Stimulated activated CD4-positive, alpha-beta T cell treated with anti-CD3 and anti-CD28 coated beads, Interleukin-4, amount 100 ng/mL, for 4 hours (primary cell): ENCODE results near the gene MIEN1.
A peak's percentile ranks its signal among the peaks of the same experiment; 100 is the strongest.
"Not testable (repeated sequence)": the region's sequence is repeated elsewhere in the genome, so short reads cannot be mapped to it uniquely, and the experiment has no call there.

Experiments used
- DNase-seq, 2 experiments: peaks; one replicate each; pipeline ENCODE4 v3.0.0-alpha.2; 2020

MIEN1 gene

GRCh38 chr17:39739885-39740356 is 9.6 kb upstream of the MIEN1 start:
- no peak for DNase-seq

GRCh38 chr17:39738983-39739884 is 8.9 kb upstream of the MIEN1 start:
- no peak for DNase-seq

DNA sequence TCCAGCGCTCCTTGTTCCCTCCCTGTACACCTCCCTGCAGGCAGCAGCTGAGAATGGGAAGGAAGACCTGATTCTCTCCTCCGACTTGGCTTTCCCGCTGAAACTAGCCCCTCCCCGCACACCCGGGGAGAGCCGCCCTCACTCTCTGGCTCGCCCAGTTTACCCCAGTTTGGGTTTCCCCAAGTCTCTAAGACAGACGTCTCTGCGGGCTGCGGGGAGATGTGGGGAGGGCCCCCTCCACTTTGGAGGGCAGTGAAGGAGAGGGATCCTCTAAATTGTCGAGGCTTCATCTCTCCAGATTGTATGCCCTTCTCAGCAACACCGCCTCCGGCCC is 8.2 kb upstream of the MIEN1 start:
- peak; percentile 35 to 50 for DNase-seq

DNA sequence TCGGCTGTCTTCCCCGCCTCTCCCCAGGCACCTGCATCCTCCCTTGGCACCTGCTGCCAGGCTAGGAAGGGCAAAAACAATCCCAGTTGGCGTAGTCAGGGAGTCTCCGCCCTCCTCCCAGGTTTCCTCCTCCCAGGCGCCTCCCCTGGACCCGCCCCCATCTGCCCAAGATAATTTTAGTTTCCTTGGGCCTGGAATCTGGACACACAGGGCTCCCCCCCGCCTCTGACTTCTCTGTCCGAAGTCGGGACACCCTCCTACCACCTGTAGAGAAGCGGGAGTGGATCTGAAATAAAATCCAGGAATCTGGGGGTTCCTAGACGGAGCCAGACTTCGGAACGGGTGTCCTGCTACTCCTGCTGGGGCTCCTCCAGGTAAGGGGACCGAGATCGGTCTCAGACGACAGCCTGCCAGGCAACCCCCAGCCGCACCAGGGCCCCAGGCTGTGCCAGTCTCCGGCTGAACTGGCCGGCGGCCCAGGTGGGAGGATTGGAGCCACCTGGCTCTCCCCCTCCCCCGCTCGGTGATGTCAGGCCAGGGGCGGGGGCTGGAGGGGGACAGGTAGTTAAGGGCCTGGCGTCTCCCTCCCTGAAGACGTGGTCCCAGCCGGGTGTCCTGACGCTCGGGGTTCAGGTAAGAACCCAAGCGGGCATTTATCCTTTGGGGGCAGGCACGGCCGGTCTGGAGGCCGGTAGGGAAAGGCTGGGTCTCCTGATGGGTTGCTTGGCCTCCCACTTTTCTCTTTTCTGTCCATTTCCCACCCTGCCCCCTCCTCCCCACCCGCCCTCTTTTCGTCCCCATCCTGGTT is 7.6 kb upstream of the MIEN1 start, which contains the start of gene GRB7:
GRB7 (plus strand) TSS at position 179 of the 808 bp plus-strand sequence. CDS start 4,364 bp downstream, outside the sequence.
- no peak for DNase-seq

DNA sequence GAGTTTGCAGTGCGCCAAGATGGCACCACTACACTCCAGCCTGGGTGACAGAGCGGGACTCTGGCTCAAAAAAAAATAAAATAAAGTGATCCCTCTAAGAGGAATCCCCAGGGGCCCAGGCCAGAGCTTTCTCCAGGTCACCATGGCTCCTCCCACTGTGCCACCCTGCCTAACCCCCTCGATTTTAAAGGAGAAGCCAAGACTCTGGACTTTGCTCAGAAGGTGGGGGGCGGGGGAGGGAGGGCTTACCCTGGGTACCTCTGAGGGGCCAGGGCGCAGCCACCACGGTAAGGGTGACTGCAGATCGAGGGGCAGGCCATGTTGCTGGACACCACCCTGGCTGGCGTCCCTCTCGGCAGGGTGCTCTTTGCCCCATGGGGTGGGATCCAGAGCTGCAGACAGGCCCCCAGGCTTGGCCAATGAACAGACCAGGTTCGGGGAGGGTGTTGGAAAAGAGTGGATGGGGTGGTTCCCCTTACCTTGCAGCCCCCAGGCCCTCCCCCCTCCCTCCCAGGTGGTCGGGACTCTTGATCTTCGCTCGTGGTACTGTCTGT is 7.0 kb upstream of the MIEN1 start:
- DNase-seq: no peak

- DNase-seq: no peak
Observed at GRCh38 chr17:39736319-39737165, 6.2 kb upstream of the MIEN1 start.

DNA sequence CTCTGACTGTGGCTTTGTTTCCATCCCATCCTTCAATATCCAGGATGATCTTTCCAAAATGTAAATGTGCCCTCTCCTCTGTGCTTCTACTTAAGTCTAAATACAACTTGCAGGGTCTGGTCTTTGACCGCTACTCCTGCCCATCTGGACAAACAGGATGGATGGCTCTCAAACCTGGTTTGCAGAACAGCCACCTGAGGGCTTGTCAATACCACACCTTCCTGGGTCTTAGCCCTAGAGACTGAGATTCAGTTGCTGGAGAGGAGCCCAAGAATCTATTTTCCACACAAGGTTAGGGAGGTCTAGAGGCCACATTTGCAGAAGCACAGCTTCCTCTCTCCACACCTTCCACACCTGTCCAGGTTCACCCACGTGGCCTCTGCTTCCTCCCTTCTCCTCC is 5.5 kb upstream of the MIEN1 start:
- no peak for DNase-seq

DNA sequence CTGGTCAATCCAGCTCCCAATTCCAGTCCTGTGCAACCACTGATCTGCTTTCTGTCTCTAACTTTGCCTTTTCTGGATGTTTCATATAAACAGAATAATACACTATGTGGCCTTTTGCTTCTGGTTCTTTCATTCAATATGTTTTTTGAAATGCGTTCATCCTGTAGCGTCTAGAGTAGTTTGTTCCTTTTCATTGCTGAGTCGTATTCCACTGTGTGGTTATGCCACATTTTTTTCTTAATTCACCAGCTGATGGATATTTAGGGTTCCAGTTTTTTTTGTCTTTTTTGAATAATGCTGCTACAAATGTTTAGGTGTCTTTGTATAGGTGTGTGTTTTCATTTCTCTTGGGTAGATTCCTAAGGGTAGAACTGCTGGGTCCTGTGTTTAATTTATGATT is 2.3 kb upstream of the MIEN1 start:
- no peak for DNase-seq

DNA sequence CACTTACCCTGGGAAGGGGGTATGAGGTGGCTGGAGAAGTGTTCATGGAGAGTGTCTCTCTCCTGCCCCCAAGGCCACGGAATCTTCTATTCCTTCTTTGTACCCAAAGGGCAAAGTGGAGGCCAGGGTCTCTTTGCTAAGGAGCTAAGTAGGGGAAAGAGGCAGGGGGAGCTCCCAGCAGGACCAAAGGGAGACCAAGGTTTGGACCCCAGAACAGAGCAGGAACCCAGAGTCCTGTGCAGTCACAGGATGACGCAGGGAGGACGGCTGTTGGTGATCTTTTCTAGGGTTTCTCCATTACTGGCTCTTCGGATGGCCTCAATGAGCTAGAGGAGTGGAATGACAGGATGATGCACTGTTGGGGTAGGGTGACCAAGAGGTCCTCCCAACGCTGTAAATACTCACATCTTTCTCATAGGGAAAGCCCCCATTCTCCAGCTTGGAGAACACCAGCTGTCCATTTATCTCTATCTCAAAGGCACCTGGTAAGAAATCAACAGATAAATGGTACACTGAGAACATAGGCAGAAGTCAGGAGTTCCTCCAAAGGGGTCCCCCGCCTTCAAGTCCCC is 966 bp downstream of the MIEN1 start:
- DNase-seq: no peak

DNA sequence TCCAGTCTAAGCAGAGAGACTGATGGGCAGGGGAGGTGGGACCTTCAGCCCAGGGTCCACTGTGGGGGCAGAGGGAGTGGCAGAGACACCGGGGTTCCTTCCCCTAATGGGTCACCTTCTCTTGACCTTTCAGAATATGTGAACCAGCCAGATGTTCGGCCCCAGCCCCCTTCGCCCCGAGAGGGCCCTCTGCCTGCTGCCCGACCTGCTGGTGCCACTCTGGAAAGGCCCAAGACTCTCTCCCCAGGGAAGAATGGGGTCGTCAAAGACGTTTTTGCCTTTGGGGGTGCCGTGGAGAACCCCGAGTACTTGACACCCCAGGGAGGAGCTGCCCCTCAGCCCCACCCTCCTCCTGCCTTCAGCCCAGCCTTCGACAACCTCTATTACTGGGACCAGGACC is 2.8 kb downstream of the MIEN1 start:
- DNase-seq: no peak

DNA sequence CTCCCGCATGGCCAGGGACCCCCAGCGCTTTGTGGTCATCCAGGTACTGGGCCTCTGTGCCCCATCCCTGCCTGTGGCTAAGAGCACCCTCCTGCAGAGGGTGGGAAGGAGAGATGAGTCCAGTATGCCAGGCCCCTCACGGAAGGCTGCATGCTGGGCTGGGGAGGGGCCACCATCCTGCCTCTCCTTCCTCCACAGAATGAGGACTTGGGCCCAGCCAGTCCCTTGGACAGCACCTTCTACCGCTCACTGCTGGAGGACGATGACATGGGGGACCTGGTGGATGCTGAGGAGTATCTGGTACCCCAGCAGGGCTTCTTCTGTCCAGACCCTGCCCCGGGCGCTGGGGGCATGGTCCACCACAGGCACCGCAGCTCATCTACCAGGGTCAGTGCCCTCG is 3.7 kb downstream of the MIEN1 start:
- DNase-seq: no peak

GRCh38 chr17:39725923-39726322 is 4.4 kb downstream of the MIEN1 start:
- not testable (repeated sequence) for DNase-seq

- DNase-seq: no peak
Observed at GRCh38 chr17:39724731-39725130, 5.6 kb downstream of the MIEN1 start.

DNA sequence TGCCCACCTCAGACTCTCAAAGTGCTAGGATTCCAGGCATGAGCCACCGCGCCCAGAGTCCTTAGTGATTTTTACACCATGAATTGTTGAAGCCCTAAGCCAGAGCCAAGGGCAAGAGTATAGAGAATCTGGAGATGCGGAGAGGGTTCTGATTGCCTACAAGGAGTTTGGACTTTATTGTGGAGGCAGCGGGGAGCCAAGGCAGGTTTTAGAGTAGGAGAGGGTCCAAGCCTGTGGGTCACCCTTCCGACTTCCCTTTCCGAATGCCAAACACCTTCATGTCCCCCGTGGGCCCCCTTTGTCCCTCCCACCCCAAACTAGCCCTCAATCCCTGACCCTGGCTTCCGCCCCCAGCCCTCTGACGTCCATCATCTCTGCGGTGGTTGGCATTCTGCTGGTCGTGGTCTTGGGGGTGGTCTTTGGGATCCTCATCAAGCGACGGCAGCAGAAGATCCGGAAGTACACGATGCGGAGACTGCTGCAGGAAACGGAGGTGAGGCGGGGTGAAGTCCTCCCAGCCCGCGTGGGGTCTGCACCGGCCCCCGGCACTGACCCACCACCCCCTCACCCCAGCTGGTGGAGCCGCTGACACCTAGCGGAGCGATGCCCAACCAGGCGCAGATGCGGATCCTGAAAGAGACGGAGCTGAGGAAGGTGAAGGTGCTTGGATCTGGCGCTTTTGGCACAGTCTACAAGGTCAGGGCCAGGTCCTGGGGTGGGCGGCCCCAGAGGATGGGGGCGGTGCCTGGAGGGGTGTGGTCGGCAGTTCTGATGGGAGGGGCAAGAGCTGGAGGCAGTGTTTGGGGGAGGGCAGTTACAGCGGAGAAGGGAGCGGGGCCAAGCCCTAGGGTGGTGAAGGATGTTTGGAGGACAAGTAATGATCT is 7.1 kb downstream of the MIEN1 start:
- DNase-seq: no peak

- DNase-seq: no peak
Observed at GRCh38 chr17:39722104-39722503, 8.2 kb downstream of the MIEN1 start.

- DNase-seq: no peak
Observed at GRCh38 chr17:39719563-39720355, 10.6 kb downstream of the MIEN1 start.

- DNase-seq: no peak
Observed at GRCh38 chr17:39717660-39718059, 12.7 kb downstream of the MIEN1 start.

GRCh38 chr17:39716879-39717536 is 13.3 kb downstream of the MIEN1 start:
- DNase-seq: no peak

DNA sequence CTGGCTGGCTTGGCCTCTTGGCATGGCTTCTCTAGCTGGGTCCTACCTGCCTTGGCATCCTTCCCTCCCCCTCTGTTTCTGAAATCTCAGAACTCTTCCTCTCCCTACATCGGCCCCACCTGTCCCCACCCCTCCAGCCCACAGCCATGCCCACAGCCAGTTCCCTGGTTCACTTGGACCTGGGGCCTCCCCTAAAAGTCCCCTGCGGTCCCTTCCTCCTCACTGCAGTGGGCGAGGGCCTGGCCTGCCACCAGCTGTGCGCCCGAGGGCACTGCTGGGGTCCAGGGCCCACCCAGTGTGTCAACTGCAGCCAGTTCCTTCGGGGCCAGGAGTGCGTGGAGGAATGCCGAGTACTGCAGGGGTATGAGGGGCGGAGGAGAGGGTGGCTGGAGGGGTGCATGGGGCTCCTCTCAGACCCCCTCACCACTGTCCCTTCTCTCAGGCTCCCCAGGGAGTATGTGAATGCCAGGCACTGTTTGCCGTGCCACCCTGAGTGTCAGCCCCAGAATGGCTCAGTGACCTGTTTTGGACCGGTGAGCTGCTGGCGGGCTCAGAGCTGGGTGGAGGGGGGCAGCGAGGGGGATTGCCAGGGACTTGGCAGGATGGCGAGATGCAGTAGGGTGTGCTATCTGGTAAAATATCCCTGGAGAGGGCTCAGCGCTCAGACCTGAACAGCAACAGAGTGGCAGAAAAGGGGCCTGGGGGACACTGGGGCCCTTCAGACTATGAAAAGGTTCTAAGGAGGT is 14.1 kb downstream of the MIEN1 start:
- no peak for DNase-seq
